ENCODE results near the gene TENM3. TPM values are rescaled to one million over a fixed set of nuclear protein-coding genes. Genes with fewer than 3 reads are reported as not detected.

Gene TENM3
- total and polyA plus RNA-seq, 10 of the 15 experiments (the other 5 are each of a cell fraction or from before 2014, with no cell fraction given): 0.01 to 1.7 (median 0.08) TPM; not detected in 2

DNA sequence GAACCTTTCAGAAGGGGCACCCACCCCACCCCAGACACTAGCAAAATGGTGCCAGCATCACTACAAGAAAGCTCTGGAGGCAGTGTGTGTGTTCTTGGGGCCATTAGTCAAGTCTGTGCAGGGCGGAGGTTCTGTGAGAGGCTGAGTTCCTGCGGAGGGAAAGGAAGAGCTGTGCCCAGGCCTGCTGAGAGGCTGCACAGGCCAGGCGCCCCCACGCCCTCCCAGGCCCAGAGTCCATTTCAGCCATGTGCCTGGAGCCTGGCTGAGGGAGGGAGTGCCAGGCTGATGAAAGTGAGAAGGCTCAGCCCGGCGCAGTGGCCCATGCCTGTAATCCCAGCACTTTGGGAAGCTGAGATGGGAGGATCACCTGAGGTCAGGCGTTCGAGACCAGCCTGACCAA, 584.0 kb downstream of the TENM3 start (continued):
- no peak for TF ChIP-seq MXI1 (IDR thresholded peaks at IDR 0.05; ENCODE audit: low read depth, low read length)
- no peak for TF ChIP-seq MEF2B (IDR thresholded peaks at IDR 0.05; ENCODE audit: partially characterized antibody, poor library complexity, severe bottlenecking)

- H3K27ac ChIP-seq (ENCODE audit: control insufficient read depth, insufficient read depth): no peak overlapping the region
- SMC1A ChIA-PET (ENCODE audit: uncharacterized antibody, unreplicated experiment): no interaction called here
- H3K9ac ChIP-seq (ENCODE audit: control insufficient read depth, insufficient read depth, low read length): no peak overlapping the region
- no peak overlapping the region for H3K4me2 ChIP-seq (ENCODE audit: control insufficient read depth, insufficient read depth)
- FAIRE-seq: no peak
- no TSS peak for BruUV-seq (replicated peaks)
- no peaks in the 10 kb centered on the region for H3K27me3 ChIP-seq (replicated peaks in 1 of 2; ENCODE audit: control insufficient read depth in 2 of 2, insufficient read depth in 2 of 2, low read length in 1 of 2)
- H3K79me2 ChIP-seq (ENCODE audit: control insufficient read depth, insufficient read depth, low read length): no peaks in the 10 kb centered on the region
- DNase-seq (ENCODE audit: low read depth, low spot score): no peak
- TF ChIP-seq FOS (IDR thresholded peaks at IDR 0.05; ENCODE audit: borderline replicate concordance, extremely low read depth, insufficient read length) (no peak), SMAD1 (IDR thresholded peaks at IDR 0.05; ENCODE audit: low read depth, partially characterized antibody) (no peak), KDM1A (IDR thresholded peaks at IDR 0.05; ENCODE audit: borderline replicate concordance) (no peak), DPF2 (IDR thresholded peaks at IDR 0.05) (no peak), CREM (IDR thresholded peaks at IDR 0.05; ENCODE audit: low read depth) (no peak), YBX1 (IDR thresholded peaks at IDR 0.05) (no peak), HCFC1 (IDR thresholded peaks at IDR 0.05; ENCODE audit: low read length) (no peak)
- TF ChIP-seq, protein P1, sequence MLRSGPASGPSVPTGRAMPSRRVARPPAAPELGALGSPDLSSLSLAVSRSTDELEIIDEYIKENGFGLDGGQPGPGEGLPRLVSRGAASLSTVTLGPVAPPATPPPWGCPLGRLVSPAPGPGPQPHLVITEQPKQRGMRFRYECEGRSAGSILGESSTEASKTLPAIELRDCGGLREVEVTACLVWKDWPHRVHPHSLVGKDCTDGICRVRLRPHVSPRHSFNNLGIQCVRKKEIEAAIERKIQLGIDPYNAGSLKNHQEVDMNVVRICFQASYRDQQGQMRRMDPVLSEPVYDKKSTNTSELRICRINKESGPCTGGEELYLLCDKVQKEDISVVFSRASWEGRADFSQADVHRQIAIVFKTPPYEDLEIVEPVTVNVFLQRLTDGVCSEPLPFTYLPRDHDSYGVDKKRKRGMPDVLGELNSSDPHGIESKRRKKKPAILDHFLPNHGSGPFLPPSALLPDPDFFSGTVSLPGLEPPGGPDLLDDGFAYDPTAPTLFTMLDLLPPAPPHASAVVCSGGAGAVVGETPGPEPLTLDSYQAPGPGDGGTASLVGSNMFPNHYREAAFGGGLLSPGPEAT (IDR thresholded peaks at IDR 0.05; ENCODE audit: low read depth): no peak
- TF ChIP-seq, protein P2, sequence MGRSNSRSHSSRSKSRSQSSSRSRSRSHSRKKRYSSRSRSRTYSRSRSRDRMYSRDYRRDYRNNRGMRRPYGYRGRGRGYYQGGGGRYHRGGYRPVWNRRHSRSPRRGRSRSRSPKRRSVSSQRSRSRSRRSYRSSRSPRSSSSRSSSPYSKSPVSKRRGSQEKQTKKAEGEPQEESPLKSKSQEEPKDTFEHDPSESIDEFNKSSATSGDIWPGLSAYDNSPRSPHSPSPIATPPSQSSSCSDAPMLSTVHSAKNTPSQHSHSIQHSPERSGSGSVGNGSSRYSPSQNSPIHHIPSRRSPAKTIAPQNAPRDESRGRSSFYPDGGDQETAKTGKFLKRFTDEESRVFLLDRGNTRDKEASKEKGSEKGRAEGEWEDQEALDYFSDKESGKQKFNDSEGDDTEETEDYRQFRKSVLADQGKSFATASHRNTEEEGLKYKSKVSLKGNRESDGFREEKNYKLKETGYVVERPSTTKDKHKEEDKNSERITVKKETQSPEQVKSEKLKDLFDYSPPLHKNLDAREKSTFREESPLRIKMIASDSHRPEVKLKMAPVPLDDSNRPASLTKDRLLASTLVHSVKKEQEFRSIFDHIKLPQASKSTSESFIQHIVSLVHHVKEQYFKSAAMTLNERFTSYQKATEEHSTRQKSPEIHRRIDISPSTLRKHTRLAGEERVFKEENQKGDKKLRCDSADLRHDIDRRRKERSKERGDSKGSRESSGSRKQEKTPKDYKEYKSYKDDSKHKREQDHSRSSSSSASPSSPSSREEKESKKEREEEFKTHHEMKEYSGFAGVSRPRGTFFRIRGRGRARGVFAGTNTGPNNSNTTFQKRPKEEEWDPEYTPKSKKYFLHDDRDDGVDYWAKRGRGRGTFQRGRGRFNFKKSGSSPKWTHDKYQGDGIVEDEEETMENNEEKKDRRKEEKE (IDR thresholded peaks at IDR 0.05): no peak
- H3K4me3 ChIP-seq: no peak overlapping the region
- H4K20me1 ChIP-seq (ENCODE audit: control insufficient read depth, insufficient read depth): no peaks in the 10 kb centered on the region
- RAD21 ChIA-PET (ENCODE audit: unreplicated experiment): no interaction called here
- in situ Hi-C loops (cut with MboI): no loop called here
- WGBS (ENCODE audit: insufficient coverage, insufficient replicate concordance, low lambda C conversion rate, missing lambda C conversion rate): 55% methylated on average over 9 of the region's 9 CpGs
- no peaks in the 10 kb centered on the region; the same call in 2 of the 3 replicates for H3K9me3 ChIP-seq (replicated peaks; ENCODE audit: control insufficient read depth, insufficient read depth, low read length)
- intact Hi-C loops (cut with micrococcal nuclease; ENCODE audit: unreplicated experiment): no loop called here
- POLR2A ChIA-PET: no interaction called here
- H3K4me1 ChIP-seq (ENCODE audit: control insufficient read depth, insufficient read depth, low read length): peaks cover 22% of the 10 kb centered on the region
- ATAC-seq: no peak
- no peak overlapping the region for H2AFZ ChIP-seq (ENCODE audit: control insufficient read depth, low read depth, low read length)
- CTCF ChIA-PET: no interaction called here
- H3K36me3 ChIP-seq (ENCODE audit: control insufficient read depth in 2 of 2, insufficient read depth in 2 of 2, low read length in 1 of 2): no peaks in the 10 kb centered on the region
Observed at GRCh38 chr4:182827954-182828353, 584.8 kb downstream of the TENM3 start.

Data from GM12878 (cell line).